ENCODE measurements around the gene DMRT3. TPM values are rescaled to one million over a fixed set of nuclear protein-coding genes. Genes with fewer than 3 reads are reported as not detected.

The DMRT3 gene
- total RNA-seq, 2 donors from 2014 or later, result not detected

DNA sequence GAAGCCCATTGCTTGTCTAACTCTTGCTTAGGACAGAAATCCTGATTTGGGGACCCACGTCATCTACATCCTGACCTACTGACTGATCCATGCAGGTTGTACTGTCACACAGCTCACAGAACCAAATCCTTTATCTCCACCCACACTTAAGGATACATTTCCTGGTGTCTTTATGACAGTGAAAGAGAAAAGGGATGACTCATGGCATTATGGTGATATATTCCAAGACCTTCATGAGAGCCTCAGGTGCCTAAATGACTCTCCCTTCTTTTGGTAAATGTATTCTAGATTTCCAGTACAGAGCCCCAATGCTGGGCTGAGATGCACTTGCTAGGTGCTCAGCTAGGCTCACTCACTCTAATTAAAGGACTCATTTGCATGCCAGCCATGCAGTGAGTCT is 47.7 kb downstream of the DMRT3 start:
- H3K36me3 ChIP-seq, result no peaks in the 10 kb centered on the region
- no peaks in the 10 kb centered on the region for H3K9me3 ChIP-seq
- H3K9ac ChIP-seq (ENCODE audit: low read depth in 2 of 2, low read length in 2 of 2), result no peak overlapping the region
- no peaks in the 10 kb centered on the region for H3K27me3 ChIP-seq
- H3K4me1 ChIP-seq, result no peaks in the 10 kb centered on the region
- no peak overlapping the region for H3K27ac ChIP-seq
- H3K4me3 ChIP-seq, result no peak overlapping the region
- intact Hi-C loops (cut with DNase I), result loop anchor here (5.0 kb wide), 1 partner anchor 403 kb away; no protein-coding TSS in a partner anchor
- no peak for DNase-seq
- TF ChIP-seq, protein P1, sequence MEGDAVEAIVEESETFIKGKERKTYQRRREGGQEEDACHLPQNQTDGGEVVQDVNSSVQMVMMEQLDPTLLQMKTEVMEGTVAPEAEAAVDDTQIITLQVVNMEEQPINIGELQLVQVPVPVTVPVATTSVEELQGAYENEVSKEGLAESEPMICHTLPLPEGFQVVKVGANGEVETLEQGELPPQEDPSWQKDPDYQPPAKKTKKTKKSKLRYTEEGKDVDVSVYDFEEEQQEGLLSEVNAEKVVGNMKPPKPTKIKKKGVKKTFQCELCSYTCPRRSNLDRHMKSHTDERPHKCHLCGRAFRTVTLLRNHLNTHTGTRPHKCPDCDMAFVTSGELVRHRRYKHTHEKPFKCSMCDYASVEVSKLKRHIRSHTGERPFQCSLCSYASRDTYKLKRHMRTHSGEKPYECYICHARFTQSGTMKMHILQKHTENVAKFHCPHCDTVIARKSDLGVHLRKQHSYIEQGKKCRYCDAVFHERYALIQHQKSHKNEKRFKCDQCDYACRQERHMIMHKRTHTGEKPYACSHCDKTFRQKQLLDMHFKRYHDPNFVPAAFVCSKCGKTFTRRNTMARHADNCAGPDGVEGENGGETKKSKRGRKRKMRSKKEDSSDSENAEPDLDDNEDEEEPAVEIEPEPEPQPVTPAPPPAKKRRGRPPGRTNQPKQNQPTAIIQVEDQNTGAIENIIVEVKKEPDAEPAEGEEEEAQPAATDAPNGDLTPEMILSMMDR (IDR thresholded peaks at IDR 0.05), result no peak

DNA sequence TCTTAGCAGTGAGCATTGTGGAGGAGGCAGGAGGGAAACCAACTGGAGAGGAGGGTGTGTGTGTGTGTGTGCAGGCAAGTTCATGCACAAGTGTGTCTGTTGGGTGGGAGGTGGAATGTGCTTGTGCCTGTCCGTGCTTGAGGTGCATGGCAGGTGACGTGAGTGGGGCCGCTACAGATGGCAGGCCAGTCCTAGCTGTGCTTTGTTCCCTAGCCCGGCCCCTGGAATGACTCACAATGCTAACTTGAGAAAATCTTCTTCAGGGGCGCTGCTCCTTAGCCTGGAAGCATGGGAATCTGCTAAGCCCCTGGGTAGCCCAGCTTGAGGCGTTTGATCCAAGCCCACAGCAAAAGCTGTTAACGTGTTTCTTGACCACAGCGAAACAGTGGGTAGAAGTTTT is 48.7 kb downstream of the DMRT3 start:
- H3K9ac ChIP-seq (ENCODE audit: low read depth in 2 of 2, low read length in 2 of 2), result no peak overlapping the region
- intact Hi-C loops (cut with DNase I), result no loop called here
- no peak for DNase-seq
- H3K27ac ChIP-seq, result no peak overlapping the region
- TF ChIP-seq, protein P1 (IDR thresholded peaks at IDR 0.05), result no peak
- no peak overlapping the region for H3K4me3 ChIP-seq
- no peaks in the 10 kb centered on the region for H3K36me3 ChIP-seq
- no peaks in the 10 kb centered on the region for H3K27me3 ChIP-seq
- H3K4me1 ChIP-seq, result no peaks in the 10 kb centered on the region
- H3K9me3 ChIP-seq, result no peaks in the 10 kb centered on the region

DNA sequence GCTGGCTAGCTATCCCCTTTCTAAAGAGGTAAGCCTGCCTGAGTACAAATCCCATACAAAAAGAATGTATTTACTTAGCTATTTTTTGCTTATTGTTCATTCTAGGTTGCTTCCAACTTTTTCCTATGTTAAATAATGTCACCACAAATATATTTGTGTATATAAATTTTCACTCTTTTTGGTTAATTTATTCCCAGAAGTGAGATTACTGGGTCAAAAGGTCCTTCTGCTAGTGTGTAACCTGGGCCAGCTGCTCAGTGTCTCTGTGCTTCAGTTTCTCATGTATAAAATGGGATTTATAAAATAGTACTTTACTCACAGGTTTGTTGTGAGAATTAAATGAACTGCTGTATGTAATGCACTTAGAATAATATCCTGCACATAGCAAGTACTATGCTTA is 49.8 kb downstream of the DMRT3 start:
- Histone ChIP-seq H3K27ac (no peak overlapping the region), H3K4me1 (no peaks in the 10 kb centered on the region), H3K27me3 (no peaks in the 10 kb centered on the region), H3K36me3 (no peaks in the 10 kb centered on the region), H3K9ac (ENCODE audit: low read depth in 2 of 2, low read length in 2 of 2) (no peak overlapping the region), H3K9me3 (no peaks in the 10 kb centered on the region), H3K4me3 (no peak overlapping the region)
- DNase-seq, result no peak
- TF ChIP-seq, protein P1 (IDR thresholded peaks at IDR 0.05), result no peak
- intact Hi-C loops (cut with DNase I), result no loop called here

DNA sequence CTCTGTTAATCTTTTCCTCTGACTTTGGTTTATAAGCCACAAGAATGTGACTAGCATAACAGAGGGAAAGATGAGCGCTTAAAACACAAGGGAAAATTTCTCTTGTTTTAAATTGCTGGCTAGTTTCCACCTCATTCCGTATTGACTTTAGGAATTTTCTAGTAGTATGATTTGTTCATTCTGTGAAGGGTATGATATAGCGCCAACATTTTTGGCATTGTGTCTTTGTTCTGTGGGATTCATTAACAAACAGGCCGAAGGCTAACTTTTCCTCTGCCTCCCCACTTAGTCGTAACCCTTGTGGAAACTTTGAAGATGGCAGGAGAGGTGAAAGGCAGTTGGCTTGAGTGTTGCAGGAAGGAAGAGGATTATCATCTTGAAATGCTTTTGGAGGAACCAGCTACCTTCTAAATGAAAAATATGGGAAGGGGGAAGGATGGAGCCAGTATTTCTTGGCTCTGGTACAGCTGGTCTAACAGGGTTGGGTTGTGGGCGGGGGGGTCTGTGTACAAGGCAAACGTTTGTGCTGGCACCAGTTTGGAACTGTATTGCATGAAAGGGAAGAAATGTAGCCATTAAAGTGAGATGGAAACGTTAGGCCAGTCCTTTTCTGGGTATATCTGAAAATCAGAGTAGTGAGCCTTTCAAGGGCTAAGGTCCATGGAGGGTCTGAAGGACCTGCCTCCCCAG is 52.2 kb downstream of the DMRT3 start:
- TF ChIP-seq, protein P1 (IDR thresholded peaks at IDR 0.05), result no peak
- Histone ChIP-seq H3K4me1 (no peaks in the 10 kb centered on the region), H3K27me3 (no peaks in the 10 kb centered on the region), H3K9ac (ENCODE audit: low read depth in 2 of 2, low read length in 2 of 2) (no peak overlapping the region), H3K27ac (no peak overlapping the region), H3K9me3 (no peaks in the 10 kb centered on the region), H3K36me3 (no peaks in the 10 kb centered on the region), H3K4me3 (no peak overlapping the region)
- no peak for DNase-seq
- intact Hi-C loops (cut with DNase I), result no loop called here

DNA sequence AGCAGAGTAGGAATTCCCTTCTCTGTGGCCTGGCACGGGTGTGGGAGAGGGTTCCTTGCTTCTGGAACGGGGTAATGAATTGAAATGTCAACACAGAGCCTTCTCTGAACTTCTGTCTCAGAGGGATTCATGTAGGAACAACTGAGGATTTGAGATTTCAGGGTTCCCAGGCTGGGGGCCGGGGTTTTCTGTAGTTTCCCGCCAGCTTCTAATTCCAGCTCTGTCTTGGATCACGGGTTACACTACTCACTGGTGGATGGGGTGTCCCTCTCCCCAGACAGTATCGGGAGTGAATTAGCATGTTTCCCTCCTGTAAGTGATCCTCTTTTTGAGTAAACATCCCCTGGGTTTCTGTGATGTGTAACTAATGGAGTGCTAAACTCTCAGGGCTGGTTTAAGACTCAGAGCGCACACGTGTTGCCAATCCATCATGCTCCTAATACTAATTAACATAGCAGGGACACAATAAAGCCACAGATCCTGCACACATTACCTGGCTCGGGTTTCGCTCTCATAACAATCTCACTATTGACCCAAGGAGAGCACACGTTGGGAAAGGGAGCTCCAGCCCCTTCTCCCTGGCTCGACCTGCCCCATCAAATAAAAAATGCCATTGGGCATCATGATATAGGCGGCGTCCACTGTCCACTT is 55.6 kb downstream of the DMRT3 start:
- DNase-seq, result no peak
- TF ChIP-seq, protein P1 (IDR thresholded peaks at IDR 0.05), result no peak
- Histone ChIP-seq H3K9ac (ENCODE audit: low read depth in 2 of 2, low read length in 2 of 2) (no peak overlapping the region), H3K9me3 (no peaks in the 10 kb centered on the region), H3K27ac (no peak overlapping the region), H3K4me1 (no peaks in the 10 kb centered on the region), H3K36me3 (no peaks in the 10 kb centered on the region), H3K4me3 (no peak overlapping the region), H3K27me3 (no peaks in the 10 kb centered on the region)
- intact Hi-C loops (cut with DNase I), result no loop called here
